Astrocyte (in vitro differentiated cells and primary cell): ENCODE measurements around the gene CCDC107. TPM values are rescaled to one million over a fixed set of nuclear protein-coding genes. Genes with fewer than 3 reads are reported as not detected.
A peak's percentile ranks its signal among the peaks of the same experiment; 100 is the strongest.

ENCODE experiments used
- DNase-seq: peaks from one replicate; pipeline ENCODE4 v3.0.0-alpha.2; 2010; ENCODE audit warnings: low read depth
- FAIRE-seq: peaks from 2 replicates; lab custom pipeline; 2011; peaks lifted over from hg19 to GRCh38; lab: Jason Lieb, UNC
- H2AFZ ChIP-seq: 2 replicates; pipeline ENCODE4 v1.6.0; 2012; ENCODE audit warnings: low read depth, low read length, inconsistent platforms
- H3K27ac ChIP-seq: 2 replicates; pipeline ENCODE4 v1.5.1; 2011; ENCODE audit warnings: low read depth, low read length, inconsistent platforms
- H3K27me3 ChIP-seq: 2 replicates; pipeline ENCODE4 v1.6.0; 2011; ENCODE audit warnings: low read length, inconsistent platforms; ENCODE audit not compliant: insufficient read depth
- H3K36me3 ChIP-seq: 2 replicates; pipeline ENCODE4 v1.5.1; 2011; ENCODE audit warnings: low read length, inconsistent platforms; ENCODE audit not compliant: insufficient read depth
- H3K4me1 ChIP-seq: 2 replicates; pipeline ENCODE4 v1.5.1; 2011; ENCODE audit warnings: low read length, inconsistent platforms; ENCODE audit not compliant: insufficient read depth
- H3K4me2 ChIP-seq: 2 replicates; pipeline ENCODE4 v1.6.0; 2012; ENCODE audit warnings: low read length, inconsistent platforms
- H3K4me3 ChIP-seq: 2 replicates; pipeline ENCODE4 v1.5.1; 2011; ENCODE audit warnings: low read depth, mild to moderate bottlenecking, low read length, inconsistent platforms; ENCODE audit not compliant: insufficient read depth
- H3K79me2 ChIP-seq: 2 replicates; pipeline ENCODE4 v1.6.0; 2012; ENCODE audit warnings: mild to moderate bottlenecking, low read length, inconsistent platforms; ENCODE audit not compliant: insufficient read depth
- H3K9ac ChIP-seq: 2 replicates; pipeline ENCODE4 v1.6.0; 2012; ENCODE audit warnings: mild to moderate bottlenecking, low read length, inconsistent platforms
- H3K9me3 ChIP-seq: 2 replicates; pipeline ENCODE4 v1.5.1; 2012; ENCODE audit warnings: low read depth, mild to moderate bottlenecking, low read length, inconsistent platforms; ENCODE audit not compliant: insufficient read depth
- H4K20me1 ChIP-seq: 2 replicates; pipeline ENCODE4 v1.6.0; 2012; ENCODE audit warnings: low read length, inconsistent platforms; ENCODE audit not compliant: insufficient read depth
- H3K27ac Mint-ChIP-seq: one replicate; pipeline ENCODE4 v1.8.0; 2021; ENCODE audit warnings: mild to moderate bottlenecking, mixed read lengths; ENCODE audit not compliant: unreplicated experiment
- H3K27me3 Mint-ChIP-seq: one replicate; pipeline ENCODE4 v1.8.0; 2021; ENCODE audit warnings: low read depth, mixed read lengths; ENCODE audit not compliant: unreplicated experiment
- H3K36me3 Mint-ChIP-seq: one replicate; pipeline ENCODE4 v1.8.0; 2021; ENCODE audit warnings: low read depth, mixed read lengths; ENCODE audit not compliant: unreplicated experiment
- H3K4me1 Mint-ChIP-seq: one replicate; pipeline ENCODE4 v1.8.0; 2021; ENCODE audit warnings: low read depth, mixed read lengths; ENCODE audit not compliant: unreplicated experiment
- H3K4me3 Mint-ChIP-seq: one replicate; pipeline ENCODE4 v1.8.0; 2021; ENCODE audit warnings: mild to moderate bottlenecking, moderate library complexity, mixed read lengths; ENCODE audit not compliant: unreplicated experiment
- H3K9me3 Mint-ChIP-seq: one replicate; pipeline ENCODE4 v1.8.0; 2021; ENCODE audit warnings: mild to moderate bottlenecking, mixed read lengths; ENCODE audit not compliant: unreplicated experiment
- CTCF ChIP-seq: IDR thresholded peaks from 2 replicates; pipeline ENCODE4 v1.5.1; 2011; ENCODE audit warnings: low read depth, mild to moderate bottlenecking, inconsistent platforms, low read length, moderate library complexity; ENCODE audit not compliant: insufficient read depth
- EZH2 ChIP-seq: IDR thresholded peaks from 2 replicates; pipeline ENCODE4 v1.6.1; 2012; ENCODE audit warnings: mild to moderate bottlenecking, low read length, inconsistent platforms; ENCODE audit not compliant: insufficient read depth
- total RNA-seq: library from RNA; stranded (reverse); gene quantifications from 2 replicates; pipeline ENCODE4 v1.2.1, GENCODE V29; 2021

Gene CCDC107
- total RNA-seq, 1 donor from 2014 or later: 18.8 TPM

DNA sequence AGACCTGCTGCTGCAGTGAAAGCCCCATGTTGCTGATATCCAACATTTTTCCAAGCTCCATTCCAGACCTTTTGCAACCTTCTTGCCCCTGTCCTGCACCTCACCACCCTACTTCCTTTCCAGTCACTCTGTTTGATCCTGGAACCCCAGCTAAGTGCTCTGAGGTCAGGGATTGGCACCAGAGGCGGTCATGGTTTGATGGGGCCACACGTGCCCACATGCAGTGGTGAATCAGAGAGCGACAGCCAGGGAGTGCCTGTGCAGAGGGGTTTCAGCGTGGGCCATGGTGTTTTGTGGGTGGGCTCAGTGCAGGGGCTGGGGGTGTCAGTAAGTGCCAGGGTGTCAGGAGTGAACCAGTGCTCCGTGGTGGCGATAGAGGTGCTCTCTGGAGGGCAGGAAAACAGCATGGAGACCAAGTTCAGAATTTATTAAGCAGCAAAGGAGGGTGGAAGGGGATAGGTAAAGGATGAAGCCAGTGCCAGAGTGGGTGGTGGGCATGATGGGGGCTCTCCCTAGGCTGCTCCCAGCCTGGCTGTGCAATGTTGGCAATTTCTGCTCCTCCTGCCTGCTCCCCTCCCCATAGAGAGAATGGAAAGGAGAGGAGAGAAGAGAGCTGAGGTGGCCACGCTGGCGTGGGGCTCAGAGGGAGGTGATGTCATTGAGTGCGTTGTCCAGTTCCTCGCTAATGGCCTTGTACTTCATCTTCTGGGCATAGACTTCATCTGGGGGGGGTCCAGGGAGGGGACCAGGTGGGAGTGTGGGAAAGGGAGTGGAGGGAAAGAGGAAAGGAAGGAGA is 24.6 kb downstream of the CCDC107 start:
- no peak for DNase-seq
- H3K27ac ChIP-seq: no peak overlapping the region
- no peak for FAIRE-seq
- Mint-ChIP-seq H3K27ac (peak overlapping the region; percentile 37), H3K9me3 (no peaks in the 10 kb centered on the region), H3K4me1 (peaks cover 63% of the 10 kb centered on the region), H3K4me3 (peak overlapping the region; percentile 94), H3K27me3 (no peaks in the 10 kb centered on the region), H3K36me3 (peaks cover 34% of the 10 kb centered on the region)
- peak overlapping the region; percentile 28 for H3K9ac ChIP-seq
- no peak overlapping the region for H2AFZ ChIP-seq
- peaks cover 82% of the 10 kb centered on the region for H4K20me1 ChIP-seq
- no peaks in the 10 kb centered on the region for H3K27me3 ChIP-seq
- no peak overlapping the region for H3K4me3 ChIP-seq
- peaks cover 40% of the 10 kb centered on the region for H3K79me2 ChIP-seq
- peaks cover 51% of the 10 kb centered on the region for H3K36me3 ChIP-seq
- H3K9me3 ChIP-seq: no peaks in the 10 kb centered on the region
- H3K4me1 ChIP-seq: peaks cover 57% of the 10 kb centered on the region
- TF ChIP-seq CTCF (no peak), EZH2 (no peak)
- peak overlapping the region; percentile 100 for H3K4me2 ChIP-seq

- H2AFZ ChIP-seq: no peak overlapping the region
- DNase-seq: no peak
- Mint-ChIP-seq H3K36me3 (peaks cover 34% of the 10 kb centered on the region), H3K27ac (peak overlapping the region; percentile 10), H3K9me3 (no peaks in the 10 kb centered on the region), H3K4me3 (peak overlapping the region; percentile 94), H3K27me3 (no peaks in the 10 kb centered on the region), H3K4me1 (peaks cover 63% of the 10 kb centered on the region)
- no peak overlapping the region for H3K4me3 ChIP-seq
- H3K27ac ChIP-seq: no peak overlapping the region
- no peaks in the 10 kb centered on the region for H3K9me3 ChIP-seq
- peak overlapping the region; percentile 100 for H3K4me2 ChIP-seq
- FAIRE-seq: no peak
- no peak for TF ChIP-seq CTCF
- TF ChIP-seq EZH2: no peak
- H3K27me3 ChIP-seq: no peaks in the 10 kb centered on the region
- H3K4me1 ChIP-seq: peaks cover 63% of the 10 kb centered on the region
- peak overlapping the region; percentile 39 for H3K9ac ChIP-seq
- peaks cover 56% of the 10 kb centered on the region for H3K36me3 ChIP-seq
- H3K79me2 ChIP-seq: peaks cover 46% of the 10 kb centered on the region
- peaks cover 88% of the 10 kb centered on the region for H4K20me1 ChIP-seq
These were observed 25.2 kb downstream of the CCDC107 start for GRCh38 chr9:35683323-35683722.

DNA sequence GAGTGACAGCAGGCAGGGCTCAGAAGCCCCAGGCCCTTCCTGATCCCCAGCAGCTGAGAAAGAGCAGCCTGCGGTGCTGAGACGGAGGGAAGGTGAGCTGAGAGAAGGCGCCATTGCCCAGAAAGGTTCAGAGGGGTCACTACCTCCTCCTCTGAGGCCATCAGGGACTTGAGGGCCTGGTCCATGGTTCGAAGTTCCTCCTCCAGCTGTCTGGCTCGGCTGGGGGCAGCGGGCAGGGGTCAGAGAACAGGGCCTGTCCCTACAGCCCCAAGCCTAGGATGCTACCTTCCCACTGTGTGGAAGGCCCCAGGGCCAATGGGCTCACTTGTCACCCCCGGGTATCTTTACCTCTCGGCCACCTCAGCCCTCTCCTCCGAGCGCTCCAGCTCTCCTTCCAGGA is 26.8 kb downstream of the CCDC107 start:
- peak overlapping the region; percentile 94 for H3K4me3 Mint-ChIP-seq
- Histone ChIP-seq H3K4me3 (no peak overlapping the region), H3K4me1 (peaks cover 65% of the 10 kb centered on the region), H3K9ac (peak overlapping the region; percentile 35), H2AFZ (no peak overlapping the region), H3K79me2 (peaks cover 62% of the 10 kb centered on the region), H3K9me3 (no peaks in the 10 kb centered on the region), H4K20me1 (peaks cover 96% of the 10 kb centered on the region), H3K27me3 (no peaks in the 10 kb centered on the region), H3K27ac (no peak overlapping the region), H3K4me2 (peak overlapping the region; percentile 100), H3K36me3 (peaks cover 58% of the 10 kb centered on the region)
- H3K4me1 Mint-ChIP-seq: peaks cover 63% of the 10 kb centered on the region
- no peaks in the 10 kb centered on the region for H3K27me3 Mint-ChIP-seq
- no peaks in the 10 kb centered on the region for H3K9me3 Mint-ChIP-seq
- no peak for FAIRE-seq
- H3K36me3 Mint-ChIP-seq: peaks cover 40% of the 10 kb centered on the region
- no peak for DNase-seq
- TF ChIP-seq EZH2: no peak
- TF ChIP-seq CTCF: no peak
- no peak overlapping the region for H3K27ac Mint-ChIP-seq
